Stomach (tissue), 9 donors: ENCODE results near the gene ITGA5. TPM values are rescaled to one million over a fixed set of nuclear protein-coding genes. Genes with fewer than 3 reads are reported as not detected.
A peak's percentile ranks its signal among the peaks of the same experiment; 100 is the strongest.

Source experiments
- DNase-seq, 2 donors: peaks; one replicate each; pipeline versions ENCODE4 v3.0.0 to v3.0.0-alpha.2; 2013 to 2019
- H3K27ac ChIP-seq, 5 donors: fragments of 200-600 bp in 4 of 5; sonication (generic) in 4 of 5; one replicate each; pipeline ENCODE4 v1.5.1; 2013 to 2019; ENCODE audit warnings: mild to moderate bottlenecking in 1 of 5, moderate library complexity in 1 of 5
- H3K27me3 ChIP-seq, 3 donors: fragments of 200-600 bp; sonication (generic); one replicate each; pipeline ENCODE4 v1.5.1; 2017 to 2019; ENCODE audit warnings: mixed run types in 1 of 3
- H3K36me3 ChIP-seq, 4 donors: fragments of 200-600 bp; sonication (generic); 1 replicate in 3 of 4; 2 replicates in 1 of 4; pipeline ENCODE4 v1.5.1; 2016 to 2019
- H3K4me1 ChIP-seq, 4 donors: fragments of 200-600 bp; sonication (generic); one replicate each; pipeline ENCODE4 v1.5.1; 2016 to 2019
- H3K4me3 ChIP-seq, 4 donors: fragments of 200-600 bp; sonication (generic) in 3 of 4; one replicate each; pipeline ENCODE4 v1.5.1; 2016 to 2019; ENCODE audit warnings: mild to moderate bottlenecking in 1 of 4
- H3K9me3 ChIP-seq, 4 donors: fragments of 200-600 bp; sonication (generic); one replicate each; pipeline ENCODE4 v1.5.1; 2016 to 2019
- CTCF ChIP-seq, 7 experiments: fragments of 450-650 bp in 4 of 7; fragments of 200-600 bp in 3 of 7; sonication (generic) in 3 of 7; IDR thresholded peaks; one replicate each; pipeline ENCODE4 v1.5.1; 2016 to 2019; ENCODE audit warnings: antibody characterized with exemption in 7 of 7, control low read depth in 2 of 7, mild to moderate bottlenecking in 1 of 7
- EP300 ChIP-seq: sonication (generic); formaldehyde crosslinking; IDR thresholded peaks from one replicate; pipeline ENCODE4 v1.6.1; 2017; ENCODE audit warnings: antibody characterized with exemption
- POLR2A ChIP-seq, 4 donors: fragments of 450-650 bp; IDR thresholded peaks; one replicate each; pipeline ENCODE4 v1.6.1; 2016; ENCODE audit warnings: antibody characterized with exemption in 4 of 4, control low read depth in 2 of 4, mild to moderate bottlenecking in 1 of 4, moderate library complexity in 1 of 4
- POLR2AphosphoS5 ChIP-seq, 3 donors: sonication (generic); formaldehyde crosslinking; IDR thresholded peaks; one replicate each; pipeline ENCODE4 v1.6.1; 2016; ENCODE audit warnings: antibody characterized with exemption in 3 of 3
- WGBS, 5 donors: extraction: QIAGEN DNeasy Blood & Tissue Kit in 3 of 5; methylation state at CpG; one replicate each; pipeline versions ENCODE4 v1.1.5 to v1.1.7; 2013 to 2018; 5-methylcytosine and 5-hydroxymethylcytosine counted together
- intact Hi-C: fragments of 100-400 bp; cut with DNase I; formaldehyde crosslinking; loops from one replicate; pipeline ENCODE4 v1.15.1; 2023; ENCODE audit warnings: low total_unique reads
- polyA plus RNA-seq, 3 donors: library from polyadenylated mRNA; stranded (reverse); fragments of 200-250 nt; gene quantifications; one replicate each; pipeline ENCODE4 v1.2.3, GENCODE V29; 2013
- total RNA-seq, 5 donors: library from RNA; depleted of rRNA; stranded (reverse); fragments of >200 nt; gene quantifications; one replicate each; pipeline versions ENCODE4 v1.1.0 to v1.2.3, GENCODE V29; 2014 to 2016
- donor health status: healthy with polysubstance abuse.
- donor health status: Bipolar disorder and iron deficiency.
- donor health status: healthy.

The ITGA5 gene
- total and polyA plus RNA-seq, 8 donors: 29.3 to 182 (median 85.0) TPM

DNA sequence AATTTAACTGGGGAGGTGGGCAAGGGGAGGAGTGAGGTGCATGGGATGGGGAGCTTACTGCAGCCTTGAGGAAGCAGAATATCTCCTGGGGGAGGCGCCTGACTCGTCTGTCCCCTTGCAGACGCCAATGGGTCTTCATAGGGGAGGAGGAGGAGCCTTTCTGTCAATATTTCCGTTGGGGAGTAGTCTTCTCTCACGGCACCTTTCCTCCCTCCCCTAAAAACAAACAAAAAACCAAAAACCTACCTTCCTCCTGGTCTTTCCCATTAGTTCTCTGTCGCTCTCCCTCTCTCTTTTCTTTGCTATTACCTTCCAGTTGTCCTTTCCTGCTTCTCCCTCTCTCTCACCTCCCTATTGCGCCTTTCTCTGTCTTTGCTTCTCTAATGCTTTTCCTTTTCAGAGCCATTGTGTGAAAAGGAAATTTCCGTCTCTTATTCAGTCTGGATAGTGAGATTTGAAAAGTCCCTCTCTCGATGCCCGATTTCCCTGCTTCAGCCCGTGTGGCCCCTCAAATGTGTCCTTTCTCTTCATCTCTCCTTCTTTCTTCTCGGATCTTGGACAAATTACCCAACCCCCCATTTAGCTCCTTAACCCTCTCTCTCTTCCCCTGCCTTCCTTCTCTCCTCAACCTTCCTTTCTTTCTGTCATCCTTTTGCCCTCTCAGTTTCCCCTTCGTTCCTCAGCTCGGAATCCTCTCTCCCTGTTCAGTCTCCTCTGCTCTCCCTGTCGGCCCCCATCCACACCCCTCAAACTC is 60.7 kb downstream of the ITGA5 start:
- Histone ChIP-seq H3K27me3 (no peaks in the 10 kb centered on the region), H3K36me3 (no peaks in the 10 kb centered on the region), H3K27ac (peak overlapping the region; percentile 65 to 92 (median 84)), H3K4me3 (peak overlapping the region; percentile 61 to 74 (median 63)), H3K4me1 (peaks cover 20 to 59% (median 39%) of the 10 kb centered on the region in 4 donors), H3K9me3 (no peaks in the 10 kb centered on the region)
- DNase-seq: peak in 1 of 2 donors; percentile 67
- intact Hi-C loops: no loop called here
- TF ChIP-seq EP300 (no peak), POLR2AphosphoS5 (IDR thresholded peaks at IDR 0.05) (no peak), CTCF (IDR thresholded peaks at IDR 0.05) (no peak), POLR2A (IDR thresholded peaks at IDR 0.05) (no peak)
- WGBS, 5 donors: 2 to 10% (median 3%) methylated on average over 15 of the region's 15 CpGs

- no peak for DNase-seq
- Histone ChIP-seq H3K4me3 (peak overlapping the region in 2 of 4 donors; percentile 61 to 74), H3K4me1 (peaks cover 25 to 67% (median 47%) of the 10 kb centered on the region in 4 donors), H3K9me3 (no peaks in the 10 kb centered on the region), H3K27me3 (no peaks in the 10 kb centered on the region), H3K27ac (peak overlapping the region in 4 of 5 donors; percentile 10 to 92 (median 88)), H3K36me3 (peaks cover 0 to 1% (median 0%) of the 10 kb centered on the region in 4 donors)
- TF ChIP-seq POLR2AphosphoS5 (IDR thresholded peaks at IDR 0.05) (no peak), POLR2A (IDR thresholded peaks at IDR 0.05) (no peak), EP300 (no peak), CTCF (IDR thresholded peaks at IDR 0.05) (no peak)
- WGBS, 5 donors: 52 to 74% (median 59%) methylated on average over 2 of the region's 2 CpGs
- intact Hi-C loops: no loop called here
These were observed 61.4 kb downstream of the ITGA5 start for GRCh38 chr12:54357506-54358190.

DNA sequence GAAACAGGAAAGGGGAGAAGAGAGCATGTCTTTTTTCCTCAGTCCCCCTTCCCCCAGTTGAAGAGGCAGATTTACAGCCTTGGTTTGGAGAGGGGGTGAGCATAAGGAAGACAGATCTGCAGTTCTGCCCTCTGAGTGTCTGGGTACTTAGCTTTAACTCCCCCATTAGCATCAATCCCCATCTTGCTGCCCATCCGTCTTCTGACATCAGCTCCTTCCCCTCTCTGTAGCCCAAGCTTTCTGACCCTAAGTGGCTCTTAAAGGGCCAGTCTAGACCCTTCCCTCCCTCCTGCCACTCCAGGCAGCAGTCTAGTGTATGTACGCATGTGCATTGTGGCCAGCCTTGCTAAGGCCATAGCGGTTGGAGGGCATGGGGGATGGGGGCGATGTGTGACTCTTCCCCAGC is 62.1 kb downstream of the ITGA5 start:
- Histone ChIP-seq H3K4me3 (no peak overlapping the region), H3K27ac (peak overlapping the region in 3 of 5 donors; percentile 10 to 92 (median 35)), H3K4me1 (peaks cover 32 to 73% (median 54%) of the 10 kb centered on the region in 4 donors), H3K27me3 (no peaks in the 10 kb centered on the region), H3K9me3 (no peaks in the 10 kb centered on the region), H3K36me3 (peaks cover 0 to 8% (median 2%) of the 10 kb centered on the region in 4 donors)
- DNase-seq: peak in 1 of 2 donors; percentile 50
- 67 to 90% (median 84%) methylated on average over 4 of the region's 4 CpGs for WGBS, 5 donors
- intact Hi-C loops: no loop called here
- TF ChIP-seq POLR2A (IDR thresholded peaks at IDR 0.05) (no peak), EP300 (no peak), POLR2AphosphoS5 (IDR thresholded peaks at IDR 0.05) (no peak), CTCF (IDR thresholded peaks at IDR 0.05) (no peak)

DNA sequence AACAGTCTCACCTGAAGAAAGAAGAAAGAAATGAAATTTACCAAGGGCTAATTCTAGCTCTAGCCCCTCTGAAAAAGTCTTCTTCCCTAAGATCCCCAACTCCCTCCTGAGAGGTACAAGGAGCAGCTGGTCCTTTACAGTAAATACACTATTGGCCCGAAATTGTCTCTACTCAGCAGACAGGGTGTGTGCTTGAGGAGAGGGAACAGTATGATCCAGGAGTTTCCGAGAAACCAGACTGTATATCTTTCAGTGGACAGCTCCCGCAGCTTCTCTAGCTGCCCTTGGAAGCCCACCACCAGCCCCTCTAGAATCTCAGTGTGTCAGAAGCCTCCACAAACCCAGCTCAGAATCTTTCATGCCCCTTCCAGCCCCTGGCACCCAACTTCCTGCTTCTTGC is 62.8 kb downstream of the ITGA5 start:
- Histone ChIP-seq H3K4me3 (no peak overlapping the region), H3K4me1 (peaks cover 36 to 81% (median 59%) of the 10 kb centered on the region in 4 donors), H3K27me3 (no peaks in the 10 kb centered on the region), H3K9me3 (no peaks in the 10 kb centered on the region), H3K27ac (peak overlapping the region in 3 of 5 donors; percentile 10 to 92 (median 35)), H3K36me3 (peaks cover 2 to 15% (median 8%) of the 10 kb centered on the region in 4 donors)
- DNase-seq: peak in 1 of 2 donors; percentile 69
- WGBS, 5 donors: 47 to 85% (median 74%) methylated on average over 3 of the region's 3 CpGs
- TF ChIP-seq EP300 (no peak), POLR2AphosphoS5 (IDR thresholded peaks at IDR 0.05) (no peak), POLR2A (IDR thresholded peaks at IDR 0.05) (no peak), CTCF (IDR thresholded peaks at IDR 0.05) (no peak)
- intact Hi-C loops: no loop called here
